CD4-positive, alpha-beta T cell treated with Interferon alpha-2 for 1 hour (primary cell): Measurements from ENCODE around the gene TUBB4B.

Source experiments
- DNase-seq, 2 donors: peaks; one replicate each; pipeline ENCODE4 v3.0.0-alpha.2; 2020 to 2022

Gene TUBB4B

GRCh38 chr9:137226338-137227053 lies 14.6 kb upstream of the TUBB4B start:
- DNase-seq: no peak

DNA sequence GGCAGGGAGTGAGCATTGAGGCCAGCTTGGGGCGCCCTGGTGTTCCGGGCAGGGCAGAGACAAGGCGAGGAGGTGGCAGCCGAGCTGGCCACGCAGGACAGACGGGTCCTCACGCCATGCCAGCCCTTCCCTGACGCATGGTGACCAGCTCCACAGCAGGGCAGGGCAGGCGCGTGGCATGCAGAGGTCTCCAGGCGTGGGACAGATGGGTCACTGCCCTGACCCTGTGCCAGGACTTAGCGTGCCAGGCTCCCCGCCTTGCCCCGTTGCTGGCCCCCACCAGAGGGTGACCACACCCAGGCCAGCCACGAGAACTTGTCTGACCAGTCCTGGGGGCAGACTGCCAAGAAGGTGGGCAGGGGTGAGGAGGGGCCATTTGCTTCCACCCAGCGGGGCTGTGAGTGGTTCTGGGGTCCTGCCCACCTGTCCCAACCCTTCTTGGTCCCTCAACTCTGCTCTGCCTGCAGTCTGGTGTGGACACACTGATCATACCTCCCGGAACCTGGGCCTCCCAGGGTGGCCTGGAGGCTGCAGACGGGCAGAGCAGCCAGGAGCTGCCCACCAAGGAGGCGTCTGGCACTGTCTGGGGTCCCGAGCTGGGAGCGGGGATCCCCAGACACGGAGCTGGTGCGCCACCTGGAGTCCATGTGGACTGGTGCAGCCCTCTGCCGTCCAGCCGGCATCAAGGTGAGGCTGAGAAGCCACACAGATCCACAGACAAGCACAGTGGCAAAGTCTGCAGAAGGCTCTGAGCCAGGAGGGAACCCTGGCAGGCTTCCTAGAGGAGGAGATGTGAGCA lies 13.8 kb upstream of the TUBB4B start, which contains the start of gene RNF224:
Gene RNF224, plus strand, starts transcription at position 449 of the 799 bp plus-strand sequence. CDS start 834 bp downstream, outside the sequence.
- peak; percentile 81 to 86 for DNase-seq

DNA sequence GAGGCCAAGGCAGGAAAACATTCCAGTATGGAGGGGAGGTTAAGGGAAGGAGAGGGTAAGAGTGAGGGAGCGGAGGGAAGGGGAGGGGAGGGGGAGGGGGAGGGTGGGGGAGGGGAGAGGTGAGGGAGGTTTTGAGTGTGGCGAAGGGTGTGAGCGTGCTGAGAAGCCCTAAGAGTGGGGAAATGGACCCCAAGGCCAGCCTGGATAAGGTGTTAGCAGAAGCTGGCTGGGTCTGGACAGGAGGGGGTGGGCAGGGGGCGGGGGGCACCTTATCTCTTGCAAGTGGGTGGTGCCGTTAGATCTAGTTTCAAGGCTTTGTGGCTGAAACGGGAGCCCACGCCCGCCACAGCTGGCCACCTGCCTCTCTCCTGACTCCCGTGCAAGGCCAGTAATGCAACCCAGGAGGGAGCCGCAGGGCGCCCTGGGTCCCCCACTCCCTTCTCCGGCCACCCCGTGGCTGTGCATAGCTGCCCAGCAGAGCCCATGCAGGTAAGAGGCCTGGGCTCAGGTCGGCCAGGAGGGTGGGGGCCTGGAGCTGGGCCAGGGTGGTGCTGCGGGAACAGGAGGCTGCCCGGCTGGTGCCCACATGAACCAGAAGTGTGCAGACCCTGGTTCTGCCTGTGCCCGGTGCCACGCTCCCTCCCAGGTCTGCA lies 13.1 kb upstream of the TUBB4B start:
- no peak for DNase-seq

DNA sequence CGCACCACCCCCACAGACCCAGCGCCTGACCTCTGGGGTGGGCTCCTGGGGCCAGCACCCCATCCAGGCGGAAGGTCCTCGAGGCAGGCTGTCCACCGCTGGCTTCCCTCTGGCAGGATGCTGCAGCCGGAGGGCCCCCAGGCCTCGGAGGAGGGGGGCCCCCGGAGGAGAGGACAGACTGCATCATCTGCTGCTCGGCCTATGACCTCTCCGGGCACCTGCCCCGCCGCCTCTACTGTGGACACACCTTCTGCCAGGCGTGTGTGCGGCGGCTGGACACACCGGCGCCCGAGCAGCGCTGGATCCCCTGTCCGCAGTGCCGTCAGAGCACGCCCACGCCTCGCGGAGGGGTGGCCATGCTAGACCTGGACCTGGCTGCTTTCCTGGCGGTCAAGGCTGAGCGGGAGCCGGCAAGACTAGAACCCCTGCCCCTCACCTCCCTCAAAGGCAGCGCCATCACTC lies 12.6 kb upstream of the TUBB4B start:
- no peak for DNase-seq

DNA sequence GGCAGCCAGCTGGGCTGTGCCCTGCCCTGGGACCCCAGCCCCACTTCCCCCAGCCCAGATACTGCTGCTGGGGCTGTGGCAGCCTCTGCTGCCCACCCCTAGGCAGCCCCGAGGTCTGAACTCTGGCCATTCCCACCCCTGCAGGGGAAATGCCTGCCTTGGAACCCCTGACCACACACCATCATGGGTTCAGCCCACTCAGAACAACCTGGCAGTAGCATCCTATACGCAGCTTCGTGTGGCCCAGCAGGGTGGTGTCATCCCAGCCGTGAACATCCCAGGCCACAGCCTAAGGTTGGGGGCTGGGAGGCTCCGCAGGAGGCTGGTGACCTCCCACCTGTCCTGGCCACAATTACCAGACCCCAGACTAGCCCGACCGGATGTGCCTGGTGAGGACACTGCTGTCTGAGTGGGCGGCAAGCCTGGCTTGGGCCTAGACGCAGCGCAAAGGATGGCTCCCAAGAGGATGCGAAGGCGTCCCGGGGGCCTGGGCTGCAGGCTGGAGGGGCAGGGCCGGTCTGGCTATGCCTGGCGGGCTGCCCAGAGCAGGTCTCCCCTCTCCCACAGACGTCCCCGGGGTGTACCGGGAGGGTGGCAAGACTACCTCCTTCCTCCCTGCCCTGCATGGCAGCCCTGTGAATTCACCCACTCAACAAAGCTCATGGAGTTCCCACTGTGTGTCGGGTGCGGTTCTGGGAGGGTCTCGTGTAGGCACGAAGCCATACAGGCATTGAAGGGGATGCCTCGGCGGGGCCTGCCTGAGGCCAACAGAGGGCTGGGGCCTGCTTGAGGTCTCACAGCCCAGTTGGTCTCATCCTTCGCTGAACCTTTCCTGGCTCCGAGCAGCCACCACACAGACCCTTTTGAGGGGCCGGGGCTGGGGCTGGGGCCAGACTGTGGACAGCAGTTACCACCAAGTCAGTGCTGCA lies 11.9 kb upstream of the TUBB4B start:
- no peak for DNase-seq

DNA sequence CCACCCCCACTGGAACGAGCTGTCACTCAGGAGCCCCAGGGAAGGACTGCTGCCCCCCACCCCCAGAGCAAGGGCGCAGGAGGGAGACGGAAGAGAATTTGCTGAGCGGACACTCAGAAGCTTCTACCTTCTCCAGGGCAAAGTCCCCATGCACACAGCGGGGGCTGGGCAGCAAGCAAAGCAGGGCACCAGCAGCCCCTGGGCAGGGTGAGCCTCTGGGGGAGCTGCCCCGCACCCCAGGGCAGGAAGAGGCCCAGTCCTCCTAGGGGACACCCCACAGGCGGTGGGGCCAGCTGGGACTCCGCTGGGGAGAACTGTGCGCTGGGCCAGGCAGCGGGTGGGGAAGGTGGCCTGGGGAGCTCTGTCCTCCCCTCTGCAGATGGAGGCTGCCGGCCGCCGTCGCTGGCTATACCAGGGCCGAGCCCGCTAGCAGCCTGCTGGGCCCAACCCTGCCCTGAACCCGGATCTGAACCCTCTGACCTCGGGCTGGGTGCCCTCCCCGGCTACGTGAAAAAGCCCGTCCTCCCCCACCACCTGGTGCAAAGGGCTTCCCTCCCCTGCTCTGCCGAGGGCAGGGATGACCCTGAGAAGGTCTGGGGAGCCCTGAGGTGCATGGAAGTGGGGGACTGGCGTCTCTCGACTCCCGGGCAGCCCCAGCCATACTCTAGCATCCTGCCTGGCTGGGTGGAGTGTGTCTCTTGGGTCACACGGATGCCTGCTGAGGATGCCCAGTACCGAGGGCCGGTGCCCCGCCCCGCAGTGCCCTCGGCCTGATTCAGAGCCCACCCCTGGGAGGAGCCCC lies 11.0 kb upstream of the TUBB4B start:
- no peak for DNase-seq

GRCh38 chr9:137230705-137231371 lies 10.2 kb upstream of the TUBB4B start, which contains the start of gene SLC34A3:
TSS of gene SLC34A3 (plus strand) at chr9:137230901. CDS start at chr9:137231703, 802 bp downstream.
- DNase-seq: no peak

GRCh38 chr9:137231372-137232039 lies 9.6 kb upstream of the TUBB4B start:
- no peak for DNase-seq

DNA sequence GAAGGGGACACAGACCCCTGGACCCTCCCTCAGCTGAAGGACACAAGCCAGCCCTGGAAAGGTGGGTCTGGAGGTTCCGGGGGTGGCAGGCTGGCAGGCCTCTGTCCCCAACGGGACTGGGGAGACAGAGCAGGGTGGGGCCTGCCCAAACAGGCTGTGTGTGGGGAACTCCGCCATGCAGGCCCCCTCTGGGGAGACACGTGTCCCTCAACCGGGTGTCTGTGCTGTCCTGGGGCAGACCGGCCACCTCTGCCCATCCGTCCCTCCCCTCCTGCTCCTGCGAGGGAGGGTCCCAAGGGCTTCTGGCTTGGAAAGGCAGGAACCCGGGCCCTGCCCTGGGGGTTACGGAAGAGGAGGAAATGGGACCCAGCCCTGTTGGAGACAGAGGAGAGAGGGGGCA lies 9.0 kb upstream of the TUBB4B start:
- no peak for DNase-seq

GRCh38 chr9:137232510-137232909 lies 8.6 kb upstream of the TUBB4B start:
- DNase-seq: no peak

- no peak for DNase-seq
Measured at GRCh38 chr9:137233143-137233980, 7.7 kb upstream of the TUBB4B start.

- no peak for DNase-seq
Measured at GRCh38 chr9:137234055-137234697, 6.9 kb upstream of the TUBB4B start.

- no peak for DNase-seq
Measured at GRCh38 chr9:137234758-137235423, 6.2 kb upstream of the TUBB4B start.

DNA sequence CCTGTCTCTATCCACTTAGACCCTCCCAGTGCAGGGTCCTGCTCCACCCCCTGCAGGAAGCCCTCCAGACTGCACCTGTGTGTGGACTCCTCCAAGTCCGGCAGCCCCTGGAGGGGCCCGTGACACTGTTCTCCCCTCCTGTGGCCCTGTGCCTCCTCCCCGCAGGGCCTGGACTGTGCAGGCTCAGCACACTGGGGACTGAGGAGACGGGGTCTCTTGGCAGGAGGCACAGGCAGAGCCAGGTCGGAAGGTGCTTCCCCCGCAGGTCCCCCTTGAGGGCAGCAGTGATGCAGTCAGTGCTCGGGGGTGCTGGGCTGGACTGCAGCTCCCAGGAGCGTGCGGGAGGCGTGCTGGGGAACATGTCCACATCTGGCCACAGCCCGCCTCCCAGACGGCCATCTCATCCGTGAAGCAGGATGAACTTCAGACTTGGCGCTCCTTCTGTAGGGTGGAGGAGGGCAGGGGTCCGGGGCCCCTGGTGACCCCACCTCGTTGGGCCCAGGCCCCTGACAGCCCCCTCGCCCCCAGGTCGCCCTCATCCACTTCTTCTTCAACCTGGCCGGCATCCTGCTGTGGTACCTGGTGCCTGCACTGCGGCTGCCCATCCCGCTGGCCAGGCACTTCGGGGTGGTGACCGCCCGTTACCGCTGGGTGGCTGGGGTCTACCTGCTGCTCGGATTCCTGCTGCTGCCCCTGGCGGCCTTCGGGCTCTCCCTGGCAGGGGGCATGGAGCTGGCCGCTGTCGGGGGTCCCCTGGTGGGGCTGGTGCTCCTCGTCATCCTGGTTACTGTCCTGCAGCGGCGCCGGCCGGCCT lies 5.5 kb upstream of the TUBB4B start:
- DNase-seq: no peak

DNA sequence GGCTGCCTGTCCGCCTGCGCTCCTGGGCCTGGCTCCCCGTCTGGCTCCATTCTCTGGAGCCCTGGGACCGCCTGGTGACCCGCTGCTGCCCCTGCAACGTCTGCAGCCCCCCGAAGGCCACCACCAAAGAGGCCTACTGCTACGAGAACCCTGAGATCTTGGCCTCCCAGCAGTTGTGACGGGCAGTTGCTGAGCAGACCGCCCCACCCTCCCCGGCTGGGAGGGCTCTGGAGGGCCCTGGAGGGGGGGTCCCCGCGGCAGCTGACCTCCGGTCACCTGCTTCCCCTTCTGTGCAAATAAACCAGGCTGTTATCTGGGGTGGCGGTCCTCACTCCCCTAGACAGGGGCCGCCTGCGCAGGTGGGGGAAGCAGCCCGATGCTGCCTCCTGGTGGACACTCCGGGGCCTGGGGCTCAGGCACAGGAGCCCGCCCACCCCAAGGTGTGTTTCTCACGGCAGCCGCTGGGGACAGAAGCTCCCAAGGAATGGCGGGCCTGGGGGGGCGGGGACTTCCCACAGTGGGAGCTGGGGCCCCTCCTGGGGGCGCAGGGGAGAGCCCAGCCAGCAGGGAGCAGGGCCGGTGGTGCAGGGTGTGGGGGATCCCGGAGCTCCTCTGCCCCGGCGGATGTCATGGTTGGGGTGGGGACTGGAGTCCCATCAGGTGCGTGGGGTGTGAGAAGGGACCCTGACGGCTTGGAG lies 4.7 kb upstream of the TUBB4B start:
- DNase-seq: peak; percentile 88 to 91

DNA sequence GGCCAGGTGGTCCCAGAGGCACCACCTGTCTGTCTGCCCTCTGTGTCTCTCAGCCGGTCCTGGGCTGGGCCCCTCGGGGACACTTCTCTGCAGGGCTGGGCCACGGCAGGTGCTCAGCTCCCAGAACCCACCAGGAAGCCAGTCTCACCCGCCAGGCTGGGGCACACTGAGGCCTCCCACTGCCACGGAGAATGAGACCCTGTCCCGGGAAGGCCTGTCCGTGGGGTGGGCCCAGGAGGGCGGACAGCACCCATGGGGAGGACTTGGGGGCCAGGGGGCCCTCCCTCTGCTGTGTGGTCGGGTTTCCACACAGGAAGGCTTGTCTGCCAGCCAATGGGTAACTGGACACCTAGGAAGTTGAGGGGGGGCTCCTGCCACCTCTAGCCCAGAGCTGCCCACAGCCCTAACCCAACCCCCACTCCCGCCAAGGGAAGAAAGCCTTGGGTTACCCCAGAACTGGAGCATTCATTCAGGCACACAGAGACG lies 4.1 kb upstream of the TUBB4B start:
- no peak for DNase-seq
